Measurements from ENCODE around the gene RAB3B.
"Not testable (repeated sequence)": the region's sequence is repeated elsewhere in the genome, so short reads cannot be mapped to it uniquely, and the experiment has no call there.

RAB3B gene

GRCh38 chr1:51978099-51978498, 12.4 kb downstream of the RAB3B start:
- Histone ChIP-seq H3K4me3 (no peak overlapping the region), H3K36me3 (ENCODE audit: insufficient read depth, low read length) (no peaks in the 10 kb centered on the region), H3K27ac (no peak overlapping the region), H3K9me3 (ENCODE audit: low read depth, low read length) (no peaks in the 10 kb centered on the region), H3K9ac (ENCODE audit: insufficient read length) (no peak overlapping the region)
- DNase-seq (ENCODE audit: low read depth, low spot score), result no peak
- TF ChIP-seq POLR2AphosphoS5 (IDR thresholded peaks at IDR 0.05; ENCODE audit: borderline replicate concordance, low read depth, low read length) (no peak), FOXP2 (optimal IDR thresholded peaks at IDR 0.05; ENCODE audit: control extremely low read depth, extremely low read length, insufficient read depth) (no peak), EZH2 (IDR thresholded peaks at IDR 0.05) (no peak)

GRCh38 chr1:51976846-51977602, 13.5 kb downstream of the RAB3B start:
- DNase-seq (ENCODE audit: low read depth, low spot score), result no peak
- no peak overlapping the region for H3K4me3 ChIP-seq
- H3K27ac ChIP-seq, result no peak overlapping the region
- no peak overlapping the region for H3K9ac ChIP-seq (ENCODE audit: insufficient read length)
- no peaks in the 10 kb centered on the region for H3K9me3 ChIP-seq (ENCODE audit: low read depth, low read length)
- no peak for TF ChIP-seq EZH2 (IDR thresholded peaks at IDR 0.05)
- TF ChIP-seq POLR2AphosphoS5 (IDR thresholded peaks at IDR 0.05; ENCODE audit: borderline replicate concordance, low read depth, low read length), result no peak
- TF ChIP-seq FOXP2 (optimal IDR thresholded peaks at IDR 0.05; ENCODE audit: control extremely low read depth, extremely low read length, insufficient read depth), result no peak
- H3K36me3 ChIP-seq (ENCODE audit: insufficient read depth, low read length), result no peaks in the 10 kb centered on the region

- TF ChIP-seq EZH2 (IDR thresholded peaks at IDR 0.05) (no peak), FOXP2 (optimal IDR thresholded peaks at IDR 0.05; ENCODE audit: control extremely low read depth, extremely low read length, insufficient read depth) (no peak), POLR2AphosphoS5 (IDR thresholded peaks at IDR 0.05; ENCODE audit: borderline replicate concordance, low read depth, low read length) (no peak)
- no peak overlapping the region for H3K27ac ChIP-seq
- no peak for DNase-seq (ENCODE audit: low read depth, low spot score)
Measured at GRCh38 chr1:51973587-51974474, 16.7 kb downstream of the RAB3B start.

GRCh38 chr1:51969038-51969705, 21.3 kb downstream of the RAB3B start:
- TF ChIP-seq FOXP2 (optimal IDR thresholded peaks at IDR 0.05; ENCODE audit: control extremely low read depth, extremely low read length, insufficient read depth), result no peak
- no peak for TF ChIP-seq EZH2 (IDR thresholded peaks at IDR 0.05)
- TF ChIP-seq POLR2AphosphoS5 (IDR thresholded peaks at IDR 0.05; ENCODE audit: borderline replicate concordance, low read depth, low read length), result no peak
- H3K9ac ChIP-seq (ENCODE audit: insufficient read length), result no peak overlapping the region
- no peaks in the 10 kb centered on the region for H3K36me3 ChIP-seq (ENCODE audit: insufficient read depth, low read length)
- DNase-seq (ENCODE audit: low read depth, low spot score), result no peak
- no peaks in the 10 kb centered on the region for H3K9me3 ChIP-seq (ENCODE audit: low read depth, low read length)
- no peak overlapping the region for H3K4me3 ChIP-seq
- H3K27ac ChIP-seq, result no peak overlapping the region

More at GRCh38 chr1:51973587-51974474, 16.7 kb downstream of the RAB3B start:
- H3K9me3 ChIP-seq (ENCODE audit: low read depth, low read length), result no peaks in the 10 kb centered on the region
- no peak overlapping the region for H3K4me3 ChIP-seq
- H3K36me3 ChIP-seq (ENCODE audit: insufficient read depth, low read length), result no peaks in the 10 kb centered on the region
- no peak overlapping the region for H3K9ac ChIP-seq (ENCODE audit: insufficient read length)

GRCh38 chr1:51968632-51969031, 21.9 kb downstream of the RAB3B start:
- no peak overlapping the region for H3K9ac ChIP-seq (ENCODE audit: insufficient read length)
- H3K9me3 ChIP-seq (ENCODE audit: low read depth, low read length), result no peaks in the 10 kb centered on the region
- no peak overlapping the region for H3K27ac ChIP-seq
- H3K4me3 ChIP-seq, result no peak overlapping the region
- no peak for TF ChIP-seq FOXP2 (optimal IDR thresholded peaks at IDR 0.05; ENCODE audit: control extremely low read depth, extremely low read length, insufficient read depth)
- TF ChIP-seq EZH2 (IDR thresholded peaks at IDR 0.05), result no peak
- no peak for TF ChIP-seq POLR2AphosphoS5 (IDR thresholded peaks at IDR 0.05; ENCODE audit: borderline replicate concordance, low read depth, low read length)
- DNase-seq (ENCODE audit: low read depth, low spot score), result no peak
- H3K36me3 ChIP-seq (ENCODE audit: insufficient read depth, low read length), result no peaks in the 10 kb centered on the region

- DNase-seq (ENCODE audit: low read depth, low spot score); H3K27ac ChIP-seq; H3K9ac ChIP-seq (ENCODE audit: insufficient read length); H3K4me3 ChIP-seq; H3K9me3 ChIP-seq (ENCODE audit: low read depth, low read length); H3K36me3 ChIP-seq (ENCODE audit: insufficient read depth, low read length): not testable (repeated sequence)
Measured at GRCh38 chr1:51967213-51967791, 23.2 kb downstream of the RAB3B start.

- no peak for DNase-seq (ENCODE audit: low read depth, low spot score)
- H3K9ac ChIP-seq (ENCODE audit: insufficient read length), result no peak overlapping the region
- TF ChIP-seq EZH2 (IDR thresholded peaks at IDR 0.05), result no peak
- TF ChIP-seq POLR2AphosphoS5 (IDR thresholded peaks at IDR 0.05; ENCODE audit: borderline replicate concordance, low read depth, low read length), result no peak
- TF ChIP-seq FOXP2 (optimal IDR thresholded peaks at IDR 0.05; ENCODE audit: control extremely low read depth, extremely low read length, insufficient read depth), result no peak
- no peaks in the 10 kb centered on the region for H3K9me3 ChIP-seq (ENCODE audit: low read depth, low read length)
- H3K4me3 ChIP-seq, result no peak overlapping the region
- no peaks in the 10 kb centered on the region for H3K36me3 ChIP-seq (ENCODE audit: insufficient read depth, low read length)
- H3K27ac ChIP-seq, result no peak overlapping the region
Measured at GRCh38 chr1:51966559-51966958, 23.9 kb downstream of the RAB3B start.

- no peak overlapping the region for H3K27ac ChIP-seq
- no peak overlapping the region for H3K9ac ChIP-seq (ENCODE audit: insufficient read length)
- TF ChIP-seq EZH2 (IDR thresholded peaks at IDR 0.05) (no peak), POLR2AphosphoS5 (IDR thresholded peaks at IDR 0.05; ENCODE audit: borderline replicate concordance, low read depth, low read length) (no peak), FOXP2 (optimal IDR thresholded peaks at IDR 0.05; ENCODE audit: control extremely low read depth, extremely low read length, insufficient read depth) (no peak)
- no peak for DNase-seq (ENCODE audit: low read depth, low spot score)
- no peak overlapping the region for H3K4me3 ChIP-seq
- no peaks in the 10 kb centered on the region for H3K36me3 ChIP-seq (ENCODE audit: insufficient read depth, low read length)
- H3K9me3 ChIP-seq (ENCODE audit: low read depth, low read length), result no peaks in the 10 kb centered on the region
Measured at GRCh38 chr1:51964309-51964696, 26.2 kb downstream of the RAB3B start.

Measured in SK-N-MC (cell line).